KG1 (cell line): ENCODE results near the gene FAM174C.

Source experiments
- DNase-seq: peaks from one replicate; lab custom pipeline; 2025; lab: John Stamatoyannopoulos, UW

FAM174C gene

GRCh38 chr19:1286487-1287353 is 11.4 kb downstream of the FAM174C start:
- DNase-seq, result no peak

- DNase-seq, result no peak
These were observed 12.3 kb downstream of the FAM174C start for GRCh38 chr19:1287354-1288225.

GRCh38 chr19:1288226-1288612 is 12.9 kb downstream of the FAM174C start:
- no peak for DNase-seq

GRCh38 chr19:1288833-1289685 is 13.7 kb downstream of the FAM174C start:
- DNase-seq, result no peak

DNA sequence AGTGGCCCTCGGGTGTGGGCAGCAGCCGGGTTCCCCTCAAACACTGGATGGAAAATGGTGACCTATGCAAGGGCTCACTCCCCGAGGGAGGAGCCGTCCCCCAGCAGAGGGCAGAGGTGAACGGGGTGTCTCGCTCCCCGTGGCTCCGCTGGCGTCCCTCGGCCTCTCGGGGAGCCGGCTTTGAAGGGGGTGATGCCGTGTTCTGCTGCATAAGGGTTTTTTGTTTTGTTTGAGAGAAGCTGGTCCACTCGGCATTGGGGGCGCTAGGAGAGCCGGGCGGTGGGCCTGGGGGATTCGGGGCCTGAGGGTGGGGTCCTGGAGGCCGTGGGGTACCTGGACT is 14.3 kb downstream of the FAM174C start:
- DNase-seq, result no peak

DNA sequence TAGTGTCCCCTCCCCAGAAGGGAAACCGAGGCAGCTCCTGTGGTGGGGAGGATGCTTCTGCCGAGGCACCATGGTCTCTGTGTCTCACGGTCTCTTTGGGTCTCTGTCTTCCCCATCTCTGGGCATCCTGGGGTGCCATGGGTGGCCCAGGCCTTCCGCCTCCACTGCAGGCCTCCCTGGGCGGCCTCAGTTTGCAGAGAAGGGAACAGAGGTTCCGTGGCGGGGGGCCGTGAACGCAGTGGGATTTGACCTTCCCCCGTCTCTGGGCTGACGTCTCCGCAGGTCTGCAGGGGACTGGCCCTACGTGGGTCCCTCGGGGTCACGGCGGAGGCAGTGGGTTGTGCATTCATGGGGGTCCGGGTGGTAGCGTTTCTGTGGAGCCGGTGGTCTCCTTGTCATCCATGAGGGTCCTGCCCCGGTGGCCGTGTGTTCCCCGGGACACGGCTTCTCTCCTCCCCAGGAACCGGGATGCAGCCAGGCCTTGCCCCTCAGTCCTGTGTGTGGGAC is 14.9 kb downstream of the FAM174C start:
- no peak for DNase-seq

DNA sequence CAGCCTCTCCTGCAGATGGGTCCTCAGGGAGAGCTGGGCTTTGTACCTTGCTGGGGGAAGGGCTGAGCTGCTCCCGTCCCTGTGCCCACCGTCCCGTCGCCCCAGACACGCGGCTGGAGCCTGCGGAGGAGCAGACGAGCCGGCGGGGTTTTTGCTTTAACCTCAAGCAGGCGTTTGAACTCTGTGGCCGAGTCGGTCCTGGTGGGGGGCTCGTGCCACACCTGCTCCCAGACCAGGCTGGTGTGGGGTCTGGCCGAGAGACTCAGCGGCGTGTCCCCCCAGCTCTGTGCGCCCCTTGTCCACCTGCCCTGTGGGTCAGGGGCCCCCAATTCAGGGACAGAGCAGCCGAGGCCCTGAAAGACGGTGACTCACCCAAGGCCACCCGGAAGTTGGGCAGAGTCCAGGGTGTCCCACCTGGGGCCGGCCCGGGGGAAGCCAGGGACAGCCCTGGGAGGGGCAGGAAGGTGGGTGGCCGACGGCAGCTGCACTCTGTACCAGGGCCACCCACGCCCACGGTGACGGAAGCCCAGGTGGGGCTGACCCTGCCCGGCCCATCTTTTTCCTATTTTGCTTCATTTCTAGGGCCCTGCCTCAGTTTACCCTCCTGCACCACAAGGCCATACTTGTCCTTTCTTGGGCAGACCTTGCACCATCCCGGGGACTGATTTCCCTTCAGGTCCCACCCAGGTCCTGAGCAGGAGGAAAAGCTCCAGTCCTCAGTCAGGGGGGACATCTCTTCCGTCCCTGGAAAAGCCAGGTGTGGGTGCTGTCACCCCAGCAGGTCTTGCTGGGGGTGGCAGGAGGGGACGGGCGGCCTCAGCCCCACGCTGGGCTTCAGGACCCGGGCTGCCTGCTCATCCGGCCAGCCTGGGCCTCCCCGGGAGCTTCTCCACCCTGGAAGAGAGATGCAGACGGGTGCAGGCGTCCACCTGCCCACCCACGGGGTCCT is 15.6 kb downstream of the FAM174C start:
- no peak for DNase-seq

- DNase-seq, result no peak
These were observed 16.6 kb downstream of the FAM174C start for GRCh38 chr19:1291761-1292418.

DNA sequence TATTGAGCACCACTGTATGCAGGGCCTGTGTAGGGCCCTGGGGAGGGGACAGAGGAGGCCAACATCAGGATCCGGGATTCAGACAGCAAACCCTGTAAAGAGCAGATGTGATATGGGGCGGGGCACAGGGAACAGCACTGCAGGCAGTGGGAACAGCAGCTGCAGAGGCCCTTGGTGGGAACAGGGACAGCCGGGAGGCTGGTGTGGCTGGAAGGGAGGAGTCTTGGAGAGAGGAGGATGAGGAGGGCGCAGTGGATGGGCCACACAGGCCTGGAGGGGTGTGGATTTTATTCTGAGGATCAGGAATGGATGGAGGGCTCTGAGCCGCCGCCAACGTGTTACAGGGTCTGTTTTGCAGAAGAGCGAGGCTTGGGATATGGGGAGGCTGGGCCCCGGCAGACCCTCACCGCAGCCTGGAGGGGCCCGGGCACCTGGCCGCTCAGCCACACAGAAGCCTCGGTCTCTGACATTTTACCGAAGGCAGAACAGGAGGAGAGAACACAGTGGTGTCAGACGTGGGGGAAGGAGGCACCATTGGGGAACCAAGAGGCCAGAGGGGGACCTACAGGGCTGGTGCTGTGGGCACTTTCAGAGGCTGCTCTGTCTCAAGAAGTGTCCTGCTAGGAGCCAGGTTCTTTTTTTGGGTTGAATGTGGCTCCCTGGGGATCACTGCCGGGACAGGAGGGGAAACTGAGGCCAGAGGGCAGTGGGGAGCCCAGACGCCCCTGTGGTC is 17.3 kb downstream of the FAM174C start:
- DNase-seq, result no peak

- no peak for DNase-seq
These were observed 18.7 kb downstream of the FAM174C start for GRCh38 chr19:1293782-1294604.

DNA sequence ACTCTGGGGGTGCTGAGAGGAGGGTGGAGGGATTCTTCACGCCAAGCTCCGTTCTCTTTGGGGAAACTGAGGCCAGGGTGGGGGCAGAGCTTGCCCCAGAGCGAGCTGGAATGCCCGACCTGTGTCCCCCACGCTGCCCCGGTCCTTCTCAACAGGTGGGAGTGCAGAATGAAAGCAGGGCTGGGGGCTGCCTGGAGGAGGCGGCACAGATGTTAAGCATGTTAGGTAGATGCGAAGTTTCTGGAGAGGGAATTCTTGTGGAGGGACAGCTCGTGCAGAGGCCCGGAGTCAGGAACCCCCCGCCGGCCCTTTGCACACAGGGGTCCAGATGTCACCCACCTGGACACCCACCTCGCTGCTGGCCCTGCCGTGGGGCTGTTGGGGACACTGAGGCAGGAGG is 19.4 kb downstream of the FAM174C start:
- no peak for DNase-seq

DNA sequence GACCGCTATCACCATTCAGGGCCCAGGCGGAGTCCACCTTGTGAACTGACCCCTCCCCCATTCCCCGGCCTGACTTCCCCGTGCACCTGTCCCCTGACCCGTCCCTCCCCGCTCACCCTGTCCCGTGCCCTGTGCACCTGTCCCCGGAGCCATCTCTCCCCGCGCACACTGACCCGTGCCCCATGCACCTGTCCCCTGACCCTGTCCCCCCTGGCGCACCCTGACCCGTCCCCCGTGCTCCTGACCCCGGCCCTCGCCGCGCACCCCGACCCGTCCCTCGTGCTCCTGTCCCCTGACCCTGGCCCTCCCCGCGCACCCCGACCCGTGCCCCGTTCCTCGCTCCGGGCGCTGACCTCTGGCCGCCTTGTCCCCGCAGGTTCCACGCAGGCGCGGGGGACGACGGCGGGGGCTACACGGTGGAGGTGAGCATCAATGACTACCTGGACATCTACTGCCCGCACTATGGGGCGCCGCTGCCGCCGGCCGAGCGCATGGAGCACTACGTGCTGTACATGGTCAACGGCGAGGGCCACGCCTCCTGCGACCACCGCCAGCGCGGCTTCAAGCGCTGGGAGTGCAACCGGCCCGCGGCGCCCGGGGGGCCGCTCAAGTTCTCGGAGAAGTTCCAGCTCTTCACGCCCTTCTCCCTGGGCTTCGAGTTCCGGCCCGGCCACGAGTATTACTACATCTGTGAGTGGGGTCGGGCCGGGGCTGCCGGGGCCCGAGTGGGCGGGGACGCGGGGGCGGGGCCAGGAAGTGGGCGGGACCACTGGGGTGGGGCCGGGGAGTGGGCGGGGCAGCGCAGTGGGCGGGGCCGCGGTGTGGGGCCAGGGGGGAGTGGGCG is 20.1 kb downstream of the FAM174C start:
- DNase-seq, result no peak

- DNase-seq, result no peak
These were observed 20.7 kb downstream of the FAM174C start for GRCh38 chr19:1296078-1296477.

DNA sequence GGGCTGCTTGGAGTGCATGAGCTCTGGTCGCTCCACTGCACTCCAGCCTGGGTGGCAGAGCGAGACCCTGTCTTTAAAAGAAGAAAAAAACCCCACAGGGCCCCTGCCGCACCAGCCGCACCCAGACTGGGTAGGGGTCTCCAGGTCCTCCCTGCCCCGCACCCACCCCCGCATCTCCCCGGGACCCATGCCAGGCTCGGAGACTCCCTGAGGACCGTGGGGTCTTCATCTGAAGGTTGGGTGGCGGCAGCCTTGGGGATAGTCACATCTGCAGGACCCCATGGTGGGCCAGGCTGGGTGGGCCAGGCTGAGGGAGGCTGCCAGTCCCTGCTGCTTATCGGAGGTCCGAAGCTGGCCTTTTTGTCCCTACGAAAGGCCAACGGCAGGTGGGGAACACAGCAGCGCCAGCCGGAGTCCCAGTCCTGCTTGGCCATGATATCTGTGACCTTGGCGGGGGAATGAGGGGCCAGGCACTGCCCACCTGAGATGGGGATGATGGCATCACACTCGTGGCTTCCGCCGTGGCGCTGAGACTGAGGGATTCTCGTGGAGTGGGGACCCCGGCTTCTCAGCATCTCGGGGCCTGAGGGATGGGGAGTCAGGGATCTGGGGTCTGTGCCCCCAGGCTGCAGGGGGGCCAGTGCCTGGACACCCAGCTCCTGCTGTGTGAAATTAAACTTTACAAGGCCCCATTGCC is 21.4 kb downstream of the FAM174C start:
- DNase-seq, result no peak

DNA sequence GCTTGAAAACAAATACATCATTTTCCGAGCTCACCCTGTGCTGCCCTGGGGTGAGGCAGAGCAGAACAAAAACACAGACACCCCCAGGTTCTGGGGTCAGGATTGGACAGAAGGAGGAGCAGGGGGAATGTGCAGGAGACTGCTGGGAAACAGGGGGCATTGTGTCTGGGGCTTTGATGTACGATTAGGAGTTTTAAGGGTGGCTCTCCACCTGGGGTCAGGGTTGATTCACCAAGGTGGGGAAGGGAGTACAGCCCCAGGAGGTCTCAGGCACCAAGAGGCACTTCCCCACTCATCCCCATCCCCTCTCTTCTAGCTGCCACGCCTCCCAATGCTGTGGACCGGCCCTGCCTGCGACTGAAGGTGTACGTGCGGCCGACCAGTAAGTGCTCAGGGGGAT is 22.9 kb downstream of the FAM174C start:
- DNase-seq, result no peak

DNA sequence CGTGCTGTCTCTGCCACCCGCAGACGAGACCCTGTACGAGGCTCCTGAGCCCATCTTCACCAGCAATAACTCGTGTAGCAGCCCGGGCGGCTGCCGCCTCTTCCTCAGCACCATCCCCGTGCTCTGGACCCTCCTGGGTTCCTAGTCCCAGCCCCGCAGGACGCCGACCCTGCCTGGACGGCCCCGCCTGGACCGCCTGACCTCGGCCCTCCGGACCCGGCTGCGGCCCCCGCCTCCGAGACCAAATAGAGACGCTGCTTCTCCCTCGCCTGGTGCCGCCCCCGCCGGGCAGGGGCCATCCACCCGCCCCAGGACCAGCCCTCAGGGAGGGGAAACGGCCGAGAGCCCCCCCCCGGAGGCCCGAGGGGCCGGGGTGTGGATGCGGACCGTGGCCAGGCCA is 24.5 kb downstream of the FAM174C start:
- DNase-seq, result no peak
